ENCODE data around the gene PSMD3.

DNA sequence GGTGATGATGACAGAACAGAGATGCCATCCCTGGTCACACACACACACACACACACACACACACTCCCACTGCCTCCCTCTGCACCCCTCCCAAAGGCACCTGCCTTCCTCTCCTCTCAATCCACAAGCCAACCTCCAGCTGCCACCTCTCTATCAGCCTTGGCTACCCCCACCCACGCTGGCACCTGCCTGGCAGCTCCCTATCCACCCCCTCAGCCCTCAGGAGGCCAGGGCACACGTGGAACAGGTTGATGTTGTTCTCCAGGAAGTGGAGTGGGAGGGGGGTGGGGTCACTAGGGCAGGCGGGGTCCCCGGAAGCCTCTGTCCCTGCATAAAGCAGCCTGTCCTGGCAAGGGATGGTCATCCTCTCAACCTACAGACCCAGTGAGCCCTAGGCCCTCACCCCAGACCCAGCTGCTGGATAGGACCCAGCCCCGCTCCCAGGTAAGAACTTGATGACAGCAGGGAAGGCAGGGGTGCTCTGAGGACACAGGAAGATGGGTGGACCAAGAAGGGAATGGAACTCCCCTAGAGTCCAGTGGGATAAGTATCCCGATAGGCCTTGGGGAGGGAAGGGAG is 17.9 kb upstream of the PSMD3 start, which contains the start of gene GSDMA:
- TF ChIP-seq, protein P1, sequence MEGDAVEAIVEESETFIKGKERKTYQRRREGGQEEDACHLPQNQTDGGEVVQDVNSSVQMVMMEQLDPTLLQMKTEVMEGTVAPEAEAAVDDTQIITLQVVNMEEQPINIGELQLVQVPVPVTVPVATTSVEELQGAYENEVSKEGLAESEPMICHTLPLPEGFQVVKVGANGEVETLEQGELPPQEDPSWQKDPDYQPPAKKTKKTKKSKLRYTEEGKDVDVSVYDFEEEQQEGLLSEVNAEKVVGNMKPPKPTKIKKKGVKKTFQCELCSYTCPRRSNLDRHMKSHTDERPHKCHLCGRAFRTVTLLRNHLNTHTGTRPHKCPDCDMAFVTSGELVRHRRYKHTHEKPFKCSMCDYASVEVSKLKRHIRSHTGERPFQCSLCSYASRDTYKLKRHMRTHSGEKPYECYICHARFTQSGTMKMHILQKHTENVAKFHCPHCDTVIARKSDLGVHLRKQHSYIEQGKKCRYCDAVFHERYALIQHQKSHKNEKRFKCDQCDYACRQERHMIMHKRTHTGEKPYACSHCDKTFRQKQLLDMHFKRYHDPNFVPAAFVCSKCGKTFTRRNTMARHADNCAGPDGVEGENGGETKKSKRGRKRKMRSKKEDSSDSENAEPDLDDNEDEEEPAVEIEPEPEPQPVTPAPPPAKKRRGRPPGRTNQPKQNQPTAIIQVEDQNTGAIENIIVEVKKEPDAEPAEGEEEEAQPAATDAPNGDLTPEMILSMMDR (IDR thresholded peaks at IDR 0.05), result no peak
- no peak for TF ChIP-seq POLR2A (IDR thresholded peaks at IDR 0.05)

All from Peyer's patch (tissue), 4 donors.